HUES6 (cell line): Measurements from ENCODE around the gene DDX6.
"Not testable (repeated sequence)": the region's sequence is repeated elsewhere in the genome, so short reads cannot be mapped to it uniquely, and the experiment has no call there.

Experiments used
- H3K27ac ChIP-seq: 2 replicates; pipeline ENCODE4 v1.7.0; 2013; ENCODE audit warnings: low read depth, mild to moderate bottlenecking, low read length, inconsistent platforms
- H3K27me3 ChIP-seq: 2 replicates; pipeline ENCODE4 v1.6.1; 2013; ENCODE audit warnings: low read length; ENCODE audit not compliant: control insufficient read depth, insufficient read depth
- H3K36me3 ChIP-seq: 2 replicates; pipeline ENCODE4 v1.6.1; 2013; ENCODE audit warnings: low read length; ENCODE audit not compliant: control insufficient read depth, insufficient read depth
- H3K4me1 ChIP-seq: 2 replicates; pipeline ENCODE4 v1.6.1; 2013; ENCODE audit warnings: low read length; ENCODE audit not compliant: control insufficient read depth, insufficient read depth
- H3K4me3 ChIP-seq: 2 replicates; pipeline ENCODE4 v1.5.1; 2013; ENCODE audit warnings: low read depth, low read length
- H3K9ac ChIP-seq: one replicate; pipeline ENCODE4 v1.6.1; 2013; ENCODE audit warnings: mild to moderate bottlenecking, low read length
- H3K9me3 ChIP-seq: 2 replicates; pipeline ENCODE4 v1.6.1; 2013; ENCODE audit warnings: low read depth, low read length; ENCODE audit not compliant: control insufficient read depth, insufficient read depth

The DDX6 gene

DNA sequence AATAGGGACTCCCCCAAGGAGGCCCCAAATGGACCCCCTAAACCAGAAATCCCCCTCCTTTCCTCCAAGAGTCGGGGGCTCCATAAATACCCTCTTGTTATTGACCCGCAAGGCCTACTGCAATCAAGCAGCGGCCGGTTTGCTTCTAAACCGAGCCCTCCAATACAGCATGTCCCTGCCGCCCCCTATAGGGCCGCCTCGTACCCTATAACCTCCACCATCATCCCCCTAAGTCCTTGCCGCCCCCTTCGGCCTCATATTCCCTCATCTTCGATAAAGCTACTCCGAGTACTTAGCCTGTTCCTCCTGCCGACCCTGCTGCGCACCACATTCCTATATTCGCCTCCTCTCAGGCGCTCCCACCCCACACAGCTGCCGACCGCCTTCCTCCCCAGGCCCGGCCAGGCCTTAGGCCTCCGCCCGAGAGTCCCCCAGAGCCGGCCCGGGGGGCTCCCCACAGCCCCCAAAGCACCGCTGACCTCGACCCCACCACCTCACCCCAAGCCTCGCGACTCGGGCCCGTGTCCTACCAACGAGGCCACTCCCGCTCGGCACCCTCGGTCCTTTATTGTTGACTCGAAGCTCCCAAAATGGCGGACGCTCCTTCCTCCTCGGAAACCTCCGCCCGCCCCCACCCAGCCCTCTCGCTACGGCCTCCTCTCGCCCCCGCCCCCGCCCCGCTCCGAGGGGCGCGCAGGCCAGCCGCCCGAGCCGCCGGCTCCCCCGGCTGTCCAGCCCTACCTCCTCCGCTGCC lies 430 bp downstream of the DDX6 start:
- Histone ChIP-seq H3K9me3 (no peaks in the 10 kb centered on the region), H3K4me1 (peaks cover 8% of the 10 kb centered on the region), H3K27me3 (no peaks in the 10 kb centered on the region), H3K4me3 (peak overlapping the region; percentile 100), H3K36me3 (peaks cover 12% of the 10 kb centered on the region), H3K27ac (peak overlapping the region; percentile 100), H3K9ac (peak overlapping the region; percentile 99)

DNA sequence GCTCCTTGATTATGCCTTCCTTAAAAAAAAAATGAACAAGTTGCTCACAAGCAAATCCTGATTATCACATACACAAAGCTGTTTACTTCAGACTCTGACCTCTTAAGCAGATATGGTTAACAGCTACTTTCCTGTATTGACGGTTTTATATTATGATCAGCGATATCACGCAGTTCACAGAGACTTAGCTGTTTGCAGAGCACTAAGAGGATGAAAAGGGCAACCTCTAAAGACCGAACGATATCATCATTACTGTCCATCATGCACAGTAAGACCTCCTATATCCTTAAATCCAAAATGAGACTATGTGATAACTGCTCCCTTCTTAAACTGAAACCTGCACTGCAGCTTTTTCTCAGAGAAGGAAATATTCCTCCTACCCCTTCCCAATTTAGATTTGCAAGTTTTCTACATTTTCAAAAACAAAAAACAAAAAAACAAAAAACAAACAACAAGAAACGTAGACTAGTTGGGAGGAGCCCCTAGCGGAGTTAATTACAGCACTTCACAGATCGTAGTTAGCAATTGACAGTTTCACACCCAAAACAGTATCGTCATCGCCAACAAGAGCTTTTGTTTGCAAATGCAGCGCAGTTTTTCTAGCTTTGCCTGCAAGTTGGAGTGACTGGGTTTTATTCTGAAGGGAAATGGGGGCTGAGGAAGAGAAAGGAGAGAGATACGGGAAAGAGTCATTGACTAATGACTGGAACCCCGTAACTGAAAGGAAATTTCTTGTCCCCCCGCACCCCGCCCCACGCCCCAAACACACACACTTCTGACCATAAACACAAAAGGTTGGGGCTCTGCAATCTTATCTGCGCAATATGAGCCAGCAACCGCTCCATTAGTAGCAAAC lies 1.2 kb downstream of the DDX6 start:
- H3K27me3 ChIP-seq = no peaks in the 10 kb centered on the region
- peak overlapping the region; percentile 100 for H3K27ac ChIP-seq
- H3K9me3 ChIP-seq = no peaks in the 10 kb centered on the region
- H3K4me1 ChIP-seq = peaks cover 8% of the 10 kb centered on the region
- H3K36me3 ChIP-seq = peaks cover 20% of the 10 kb centered on the region
- H3K9ac ChIP-seq = peak overlapping the region; percentile 99
- peak overlapping the region; percentile 100 for H3K4me3 ChIP-seq

DNA sequence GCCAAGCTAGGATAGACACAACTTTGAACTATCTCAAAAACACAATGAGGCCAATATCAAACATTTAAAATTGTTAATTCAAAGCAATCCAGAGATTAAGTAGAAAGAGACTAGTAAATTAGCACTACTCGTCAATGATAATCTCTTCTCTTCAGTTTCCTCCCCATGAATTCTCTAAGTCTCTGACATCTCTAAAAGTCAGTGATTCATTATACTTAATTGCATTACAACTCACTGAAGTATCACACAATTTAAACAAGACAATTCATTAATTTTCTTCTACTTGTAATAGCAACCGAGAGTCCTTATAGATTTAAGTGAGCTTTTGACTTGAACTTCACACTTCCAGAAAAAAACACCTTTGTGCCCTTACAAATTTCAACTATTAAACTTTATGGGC lies 4.3 kb downstream of the DDX6 start:
- no peak overlapping the region for H3K9ac ChIP-seq
- H3K9me3 ChIP-seq = no peaks in the 10 kb centered on the region
- H3K27me3 ChIP-seq = no peaks in the 10 kb centered on the region
- no peak overlapping the region for H3K27ac ChIP-seq
- H3K36me3 ChIP-seq = peaks cover 46% of the 10 kb centered on the region
- no peak overlapping the region for H3K4me3 ChIP-seq
- no peaks in the 10 kb centered on the region for H3K4me1 ChIP-seq

DNA sequence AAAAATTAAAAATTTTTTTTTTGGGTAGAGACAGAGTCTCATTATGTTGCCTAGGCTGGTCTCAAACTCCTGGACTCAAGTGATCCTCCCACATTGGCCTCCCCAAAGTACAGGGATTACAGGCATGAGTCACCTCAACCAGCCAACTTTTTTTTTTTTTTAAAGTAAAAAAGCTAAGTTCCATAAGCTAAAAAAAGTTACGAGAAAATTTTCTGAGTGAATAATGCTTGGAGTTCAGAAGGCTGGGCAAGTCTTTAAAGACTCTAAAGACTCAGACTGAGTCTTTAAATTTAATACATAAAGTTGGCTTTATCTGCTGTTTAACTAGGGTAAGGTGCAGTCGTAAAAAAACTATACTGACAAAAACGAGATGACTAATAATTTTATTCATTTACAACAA lies 5.6 kb downstream of the DDX6 start:
- H3K4me1 ChIP-seq = no peaks in the 10 kb centered on the region
- peaks cover 57% of the 10 kb centered on the region for H3K36me3 ChIP-seq
- H3K27ac ChIP-seq = no peak overlapping the region
- H3K9ac ChIP-seq = no peak overlapping the region
- H3K4me3 ChIP-seq = no peak overlapping the region
- no peaks in the 10 kb centered on the region for H3K27me3 ChIP-seq
- no peaks in the 10 kb centered on the region for H3K9me3 ChIP-seq

DNA sequence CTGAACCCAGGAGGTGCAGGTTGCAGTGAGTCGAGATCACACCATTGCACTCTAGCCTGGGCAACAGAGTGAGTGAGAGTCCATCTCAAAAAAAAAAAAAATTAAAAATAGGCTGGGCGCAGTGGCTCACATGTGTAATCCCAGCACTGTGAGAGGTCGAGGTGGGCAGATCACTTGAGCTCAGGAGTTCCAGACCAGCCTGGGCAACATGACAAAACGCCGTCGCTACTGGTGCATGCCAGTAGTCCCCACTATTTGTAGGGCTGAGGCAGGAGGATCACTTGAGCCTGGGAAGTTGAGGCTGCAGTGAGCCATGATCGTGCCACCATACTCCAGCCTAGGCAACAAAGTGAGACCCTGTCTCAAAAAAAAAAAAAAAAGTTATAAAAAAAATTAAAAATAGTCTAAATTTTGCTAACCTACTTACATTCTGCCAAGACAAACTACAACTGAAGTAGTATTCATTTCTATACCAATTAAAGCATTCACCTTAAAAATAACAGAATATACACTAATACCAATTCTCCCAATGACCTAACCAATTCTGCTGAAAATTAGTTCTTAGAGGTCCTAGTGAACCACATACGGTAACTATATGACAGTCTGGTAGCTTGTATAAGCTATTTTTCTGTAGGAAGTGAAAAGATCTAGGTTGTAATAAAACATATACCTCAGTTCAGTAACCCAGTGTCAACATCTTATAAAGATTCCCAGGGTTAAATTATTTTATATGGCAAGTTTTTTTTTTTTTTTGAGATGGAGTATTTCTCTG lies 7.1 kb downstream of the DDX6 start:
- Histone ChIP-seq H3K4me3 (no peak overlapping the region), H3K4me1 (no peaks in the 10 kb centered on the region), H3K27ac (no peak overlapping the region), H3K36me3 (peaks cover 72% of the 10 kb centered on the region), H3K9me3 (no peaks in the 10 kb centered on the region), H3K9ac (no peak overlapping the region), H3K27me3 (no peaks in the 10 kb centered on the region)

DNA sequence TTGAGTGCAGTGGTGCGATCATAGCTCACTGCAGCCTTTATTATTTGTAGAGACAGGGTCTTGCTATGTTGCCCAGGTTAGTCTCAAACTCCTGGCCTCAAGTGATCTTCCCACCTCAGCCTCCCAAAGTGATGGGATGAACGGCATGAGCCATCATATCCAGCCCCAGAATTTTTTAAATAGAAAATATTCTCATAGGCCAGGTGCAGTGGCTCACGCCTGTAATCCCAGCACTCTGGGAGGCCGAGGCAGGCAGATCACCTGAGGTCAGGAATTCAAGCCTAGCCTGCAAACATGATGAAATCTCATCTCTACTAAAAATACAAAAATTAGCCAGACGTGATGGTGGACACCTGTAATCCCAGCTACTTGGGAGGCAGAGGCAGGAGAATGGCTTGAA lies 7.6 kb downstream of the DDX6 start:
- H3K4me1 ChIP-seq, H3K4me3 ChIP-seq, H3K9me3 ChIP-seq, H3K27ac ChIP-seq, H3K27me3 ChIP-seq, H3K9ac ChIP-seq: not testable (repeated sequence)
- peaks cover 78% of the 10 kb centered on the region for H3K36me3 ChIP-seq

DNA sequence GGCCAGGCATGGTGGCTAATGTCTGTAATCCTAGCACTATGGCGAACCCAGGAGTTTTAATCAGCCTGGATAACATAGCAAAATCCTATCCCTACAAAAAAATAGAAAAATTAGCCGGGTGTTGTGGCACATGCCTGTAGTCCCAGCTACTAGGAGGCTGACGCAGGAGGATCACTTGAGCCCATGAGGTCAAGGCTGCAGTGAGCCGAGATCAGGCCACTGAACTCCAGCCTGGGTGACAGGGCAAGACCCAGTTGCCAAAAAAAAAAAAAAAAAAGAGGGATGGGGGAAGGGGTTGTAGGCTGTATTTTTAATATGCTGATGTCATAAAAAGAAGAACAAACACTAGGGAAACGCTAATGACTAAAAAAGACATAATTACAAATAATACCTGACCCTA lies 12.1 kb downstream of the DDX6 start:
- no peak overlapping the region for H3K4me3 ChIP-seq
- H3K9ac ChIP-seq = no peak overlapping the region
- no peaks in the 10 kb centered on the region for H3K27me3 ChIP-seq
- H3K4me1 ChIP-seq = no peaks in the 10 kb centered on the region
- no peak overlapping the region for H3K27ac ChIP-seq
- no peaks in the 10 kb centered on the region for H3K9me3 ChIP-seq
- peaks cover 93% of the 10 kb centered on the region for H3K36me3 ChIP-seq

DNA sequence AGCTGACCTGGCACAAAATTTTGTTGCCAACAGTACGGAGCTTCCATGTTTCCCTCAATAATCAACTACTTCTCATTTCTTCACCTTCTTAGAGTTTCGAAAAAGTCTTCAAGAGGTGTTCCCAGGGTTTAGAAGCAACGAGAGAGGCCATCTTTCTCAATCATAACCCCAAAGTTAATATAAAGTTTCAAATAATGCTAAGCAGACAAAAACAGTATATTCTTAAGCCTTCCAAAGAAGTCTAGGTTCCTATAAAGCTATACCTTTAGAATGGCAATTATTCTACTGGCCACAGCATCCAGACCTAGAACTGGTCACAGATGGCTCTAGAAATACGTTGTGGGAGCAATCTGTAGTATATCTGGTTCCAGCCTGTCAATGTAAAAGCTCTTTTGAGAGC lies 16.9 kb downstream of the DDX6 start:
- Histone ChIP-seq H3K4me3 (no peak overlapping the region), H3K27ac (no peak overlapping the region), H3K27me3 (no peaks in the 10 kb centered on the region), H3K4me1 (peaks cover 6% of the 10 kb centered on the region; the same call in 1 of the 2 replicates), H3K36me3 (peaks cover 88% of the 10 kb centered on the region), H3K9ac (no peak overlapping the region), H3K9me3 (no peaks in the 10 kb centered on the region)

DNA sequence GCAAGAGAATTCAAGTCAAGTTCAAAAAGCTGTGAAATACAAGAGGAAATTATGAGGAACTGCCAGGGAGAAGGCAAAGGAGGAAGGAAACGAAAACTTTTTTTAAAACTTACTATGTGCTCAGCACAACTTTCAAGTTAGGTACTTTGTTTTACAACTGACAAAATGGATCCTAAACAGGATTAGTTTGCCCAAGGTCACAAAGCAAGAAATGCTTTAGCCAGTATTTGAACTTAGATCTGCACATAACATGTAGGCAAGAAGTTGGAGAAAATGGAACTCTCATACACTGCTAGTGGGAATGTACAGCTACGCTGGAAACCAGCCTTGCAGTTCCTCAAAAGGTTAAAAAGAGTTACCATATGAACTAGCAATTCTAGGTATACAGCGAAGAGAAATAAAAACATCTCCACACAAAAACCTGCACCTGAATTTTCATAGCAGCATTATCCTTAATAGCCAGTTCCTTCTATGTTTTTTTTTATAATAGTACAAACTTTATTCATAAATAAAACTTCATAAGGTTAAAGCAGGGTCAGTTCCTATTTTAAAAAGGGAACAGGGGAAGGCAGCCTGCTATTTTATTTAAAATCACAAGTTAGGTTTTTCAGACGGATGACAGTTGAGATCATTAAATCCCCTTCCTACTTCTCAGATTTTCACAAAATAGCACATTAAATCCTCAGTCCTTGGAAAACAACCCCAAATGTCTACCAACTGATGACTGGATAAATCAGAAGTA lies 19.2 kb downstream of the DDX6 start:
- Histone ChIP-seq H3K27ac (no peak overlapping the region), H3K4me1 (peaks cover 6% of the 10 kb centered on the region; the same call in 1 of the 2 replicates), H3K4me3 (no peak overlapping the region), H3K9ac (no peak overlapping the region), H3K9me3 (no peaks in the 10 kb centered on the region), H3K27me3 (no peaks in the 10 kb centered on the region), H3K36me3 (peaks cover 88% of the 10 kb centered on the region)

DNA sequence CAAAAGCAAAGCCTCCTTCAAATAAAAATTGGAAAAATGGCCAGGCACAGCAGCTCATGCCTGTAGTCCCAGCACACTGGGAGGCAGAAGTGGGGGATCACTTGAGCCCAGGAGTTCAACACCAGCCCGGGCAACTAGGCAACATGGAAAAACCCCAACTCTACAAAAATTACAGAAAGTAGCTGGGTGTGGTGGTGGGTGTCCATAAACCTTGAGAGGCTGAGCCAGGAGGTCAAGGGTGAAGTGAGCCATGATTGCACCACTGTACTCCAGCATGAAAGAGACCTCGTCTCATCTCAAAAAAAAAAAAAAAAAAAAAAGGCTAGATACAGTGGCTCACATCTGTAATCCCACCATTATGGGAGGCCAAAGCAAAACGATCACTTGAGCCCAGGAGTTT lies 22.3 kb downstream of the DDX6 start:
- H3K9me3 ChIP-seq = no peaks in the 10 kb centered on the region
- peaks cover 86% of the 10 kb centered on the region for H3K36me3 ChIP-seq
- H3K4me1 ChIP-seq = peaks cover 6% of the 10 kb centered on the region; the same call in 1 of the 2 replicates
- no peak overlapping the region for H3K9ac ChIP-seq
- no peaks in the 10 kb centered on the region for H3K27me3 ChIP-seq
- no peak overlapping the region for H3K4me3 ChIP-seq
- H3K27ac ChIP-seq = no peak overlapping the region
